Testis (tissue), 2 donors: ENCODE results near the gene A2M.

ENCODE experiments used
- CTCF ChIP-seq, 3 experiments: fragments of 450-650 bp in 2 of 3; fragments of 200-600 bp in 1 of 3; sonication (generic) in 1 of 3; IDR thresholded peaks; one replicate each; pipeline ENCODE4 v1.5.1; 2016 to 2019; ENCODE audit warnings: antibody characterized with exemption in 3 of 3, mild to moderate bottlenecking in 2 of 3, moderate library complexity in 1 of 3
- POLR2A ChIP-seq: fragments of 450-650 bp; IDR thresholded peaks from one replicate; pipeline ENCODE4 v1.6.1; 2017; ENCODE audit warnings: antibody characterized with exemption, mild to moderate bottlenecking, moderate library complexity

GRCh38 chr12:9047105-9047504 is 68.6 kb downstream of the A2M start:
- no peak for TF ChIP-seq CTCF (IDR thresholded peaks at IDR 0.05)
- TF ChIP-seq POLR2A = no peak
